NCI-H748 (cell line): ENCODE data around the gene TMEM131L.
A peak's percentile ranks its signal among the peaks of the same experiment; 100 is the strongest.
"Not testable (repeated sequence)": the region's sequence is repeated elsewhere in the genome, so short reads cannot be mapped to it uniquely, and the experiment has no call there.

Experiments used
- DNase-seq: peaks from one replicate; lab custom pipeline; 2025; ENCODE audit not compliant: unreplicated experiment; lab: John Stamatoyannopoulos, UW

Gene TMEM131L

DNA sequence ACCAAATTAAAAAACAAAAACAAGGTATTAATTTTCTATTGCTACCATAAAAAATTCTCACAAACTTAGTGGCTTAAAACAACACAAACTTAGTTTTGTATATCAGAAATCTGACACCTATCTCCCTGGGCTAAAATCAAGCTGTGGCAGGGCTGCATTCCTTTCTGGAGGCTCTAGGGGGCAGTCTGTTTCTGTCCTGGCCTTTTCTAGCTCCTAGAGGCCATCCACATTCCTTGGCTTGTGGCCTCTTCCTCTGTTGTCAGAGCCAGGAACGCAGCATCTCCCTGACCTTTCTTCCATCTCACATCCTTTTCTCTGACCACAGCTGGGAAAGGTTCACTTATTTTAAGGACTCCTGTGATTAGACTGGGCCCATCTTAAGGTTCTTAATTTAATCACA lies 179.0 kb downstream of the TMEM131L start:
- DNase-seq = no peak

DNA sequence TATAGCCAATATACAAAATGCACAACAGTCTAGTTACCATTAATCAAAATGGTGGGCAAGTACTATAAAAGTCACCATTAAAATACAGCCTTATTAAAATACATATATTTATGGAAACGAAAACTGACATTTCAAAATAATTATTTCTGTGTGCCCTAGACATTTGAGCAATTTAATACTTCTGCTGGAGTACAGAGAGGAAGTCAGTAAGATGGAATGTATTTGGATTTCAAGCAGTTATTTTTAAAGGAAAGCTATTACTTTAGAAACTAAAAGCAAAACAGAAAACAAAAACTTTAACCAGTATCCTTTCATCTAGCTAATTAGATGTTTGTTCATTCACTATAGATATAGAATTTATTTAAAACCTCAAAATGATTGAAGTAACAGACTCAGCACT lies 180.1 kb downstream of the TMEM131L start:
- DNase-seq = no peak

DNA sequence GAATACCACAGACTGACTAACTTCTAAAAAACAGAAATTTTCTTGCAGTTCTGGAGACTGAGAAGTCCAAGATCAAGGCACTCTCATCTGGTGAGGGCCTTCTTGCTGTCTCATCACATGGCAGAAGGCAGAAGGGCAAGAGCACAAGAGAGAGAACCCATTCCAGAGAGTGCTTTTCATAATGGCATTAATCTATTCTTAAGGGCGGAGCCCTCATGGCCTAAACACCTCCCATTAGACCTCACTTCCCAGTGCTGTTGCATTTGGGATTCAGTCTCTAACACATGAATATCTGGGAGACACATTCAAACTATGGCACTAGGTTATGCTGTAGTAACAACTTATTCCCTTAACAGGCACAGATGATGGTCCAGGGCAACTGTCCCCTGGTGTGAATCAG lies 180.8 kb downstream of the TMEM131L start:
- no peak for DNase-seq

DNA sequence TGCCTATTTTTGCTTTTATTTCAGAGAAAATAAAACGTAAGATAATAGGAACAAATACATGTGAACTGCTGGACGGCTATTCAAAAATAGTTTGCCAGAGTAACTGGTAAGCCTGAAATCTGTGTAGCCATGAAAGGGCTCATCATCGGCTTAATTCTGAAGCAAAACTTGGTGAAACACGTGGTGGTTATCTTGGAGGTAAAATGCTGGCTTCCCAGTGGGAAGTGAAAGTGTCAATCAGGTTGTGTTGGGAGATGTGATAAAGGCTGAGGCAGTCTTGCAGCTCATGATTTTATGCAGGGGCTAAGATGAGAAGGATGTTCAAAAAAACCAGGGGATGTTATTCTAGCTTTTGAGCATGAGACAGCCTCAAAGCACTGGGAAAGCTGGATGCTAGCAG lies 181.8 kb downstream of the TMEM131L start:
- DNase-seq = no peak

DNA sequence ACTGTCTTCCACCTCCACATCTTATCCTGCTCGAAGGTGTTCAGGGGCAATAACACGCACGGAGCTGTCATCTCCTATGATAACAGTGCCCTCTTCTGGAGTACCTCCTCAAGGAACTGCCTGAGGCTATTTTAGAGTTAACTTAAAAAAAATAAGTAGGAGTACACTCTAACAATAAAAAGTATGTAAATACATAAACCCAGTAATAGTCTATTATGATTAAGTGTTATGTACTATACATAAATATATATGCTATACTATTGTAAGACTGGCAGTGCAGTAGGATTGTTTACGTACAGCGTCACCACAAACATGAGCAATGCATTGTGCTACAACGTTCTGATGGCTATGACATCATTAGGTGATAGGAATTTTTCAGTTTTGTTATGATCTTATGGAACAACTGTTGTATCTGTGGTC lies 183.4 kb downstream of the TMEM131L start:
- no peak for DNase-seq

DNA sequence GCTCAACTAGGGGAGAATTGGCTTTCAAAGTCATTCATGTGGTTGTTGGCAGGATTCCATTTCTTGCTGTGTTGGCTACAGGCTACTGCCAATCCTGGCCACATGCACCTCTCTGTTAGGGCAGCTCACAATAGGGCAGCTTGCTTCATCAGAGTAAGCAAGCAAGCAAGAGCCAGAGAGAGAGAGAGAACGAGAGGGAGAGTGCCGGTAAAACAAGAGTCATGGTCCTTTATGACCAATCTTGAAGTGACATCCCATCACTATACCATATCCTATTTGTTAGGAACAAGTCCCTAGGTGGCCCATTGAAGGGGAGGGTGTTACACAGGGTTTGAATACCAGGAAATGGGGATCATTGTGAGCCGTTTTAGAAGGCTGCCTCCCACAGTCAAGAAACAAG lies 185.0 kb downstream of the TMEM131L start:
- no peak for DNase-seq

DNA sequence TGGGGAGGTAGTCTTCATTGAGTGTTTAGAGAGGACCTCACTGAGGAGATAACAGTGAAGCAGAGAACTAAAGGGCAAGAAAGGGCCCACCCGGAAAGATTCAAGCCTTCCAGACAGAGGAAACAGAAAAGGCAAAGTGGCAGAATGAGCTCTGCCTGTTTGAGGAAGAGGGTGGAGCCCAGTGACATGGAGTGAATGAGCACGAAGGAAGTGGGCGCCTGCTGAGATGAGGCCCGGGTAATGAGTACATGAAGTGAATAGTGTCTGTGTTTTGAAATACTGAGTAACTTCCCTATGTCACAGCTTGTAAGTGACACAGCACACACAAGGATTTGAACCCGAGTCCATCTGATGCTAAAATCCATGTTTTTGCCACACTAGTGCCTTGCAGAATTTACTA lies 185.4 kb downstream of the TMEM131L start:
- DNase-seq = no peak

DNA sequence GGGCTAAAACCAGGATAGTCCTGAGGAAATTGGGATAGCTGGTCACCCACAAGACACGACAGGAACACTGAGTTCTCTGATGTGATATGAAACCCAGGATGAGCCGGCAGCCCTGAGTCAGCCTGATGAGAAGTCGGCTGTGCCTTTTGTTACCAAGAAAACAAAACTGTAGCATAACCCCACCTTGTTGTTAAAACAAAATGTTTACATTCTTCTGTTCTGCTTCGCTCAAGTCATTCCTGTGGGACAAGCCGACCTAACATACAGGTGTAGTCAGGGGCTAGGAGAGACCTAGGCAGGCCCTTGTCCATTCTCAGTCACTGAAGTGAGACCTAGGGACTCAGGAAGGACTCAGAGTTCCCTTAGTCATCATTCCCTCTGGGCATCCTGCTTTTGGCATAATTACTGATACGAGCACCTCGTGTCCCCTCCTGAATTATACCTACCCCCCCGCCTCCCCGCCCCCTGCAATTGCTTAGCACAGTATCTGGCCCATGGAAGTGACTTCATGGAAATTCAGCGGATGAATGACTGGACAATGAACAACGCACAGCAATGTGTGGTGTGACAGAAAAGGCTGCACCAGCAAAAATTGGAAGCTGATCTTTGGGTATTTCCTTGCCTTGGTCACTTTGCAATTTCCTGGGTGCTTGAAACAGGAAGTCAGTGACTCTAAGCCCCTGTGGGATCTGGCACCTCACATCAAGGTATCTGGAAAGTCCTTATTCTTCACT lies 186.1 kb downstream of the TMEM131L start:
- DNase-seq = no peak

DNA sequence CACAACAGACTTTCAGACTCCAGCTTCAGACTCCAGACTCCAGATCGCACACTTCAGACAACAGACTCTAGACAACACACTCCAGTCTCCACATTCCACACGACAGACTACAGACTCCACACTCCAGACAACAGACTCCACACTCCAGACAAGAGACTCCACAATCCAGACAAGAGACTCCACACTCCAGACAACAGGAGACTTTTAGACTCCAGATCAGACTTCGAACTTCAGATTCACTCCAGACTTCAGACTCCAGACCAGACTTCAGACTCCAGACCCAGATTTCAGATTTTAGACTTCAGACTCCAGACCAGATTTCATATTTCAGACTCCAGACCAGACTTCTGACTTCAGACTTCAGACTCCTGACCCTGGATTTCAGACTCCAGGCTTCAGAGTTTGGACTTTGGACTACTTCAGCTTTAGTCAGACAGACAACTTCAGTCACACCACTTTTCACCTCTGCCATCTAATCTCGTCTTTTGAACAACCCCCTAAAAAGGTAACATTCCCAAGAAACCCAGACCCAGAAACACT lies 188.9 kb downstream of the TMEM131L start:
- no peak for DNase-seq

DNA sequence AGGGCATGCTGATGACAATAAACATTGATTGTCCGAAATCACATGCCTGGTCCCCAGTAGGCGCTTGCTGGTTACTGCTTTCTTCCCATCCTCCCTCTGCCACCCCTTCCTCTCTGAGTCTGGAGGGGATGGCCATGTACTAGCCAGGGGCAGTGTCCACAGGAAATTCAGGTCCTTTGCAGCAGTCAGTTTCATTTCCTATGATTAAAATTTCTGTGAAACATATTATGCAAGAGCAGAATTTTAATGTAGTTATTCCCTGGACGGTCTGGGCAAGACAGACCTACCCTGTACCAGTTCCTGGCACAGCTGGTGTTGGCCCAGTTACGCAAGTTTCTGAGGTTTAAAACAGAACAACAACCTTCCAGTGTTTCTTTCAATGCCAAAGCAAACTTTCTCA lies 189.8 kb downstream of the TMEM131L start:
- DNase-seq = no peak

DNA sequence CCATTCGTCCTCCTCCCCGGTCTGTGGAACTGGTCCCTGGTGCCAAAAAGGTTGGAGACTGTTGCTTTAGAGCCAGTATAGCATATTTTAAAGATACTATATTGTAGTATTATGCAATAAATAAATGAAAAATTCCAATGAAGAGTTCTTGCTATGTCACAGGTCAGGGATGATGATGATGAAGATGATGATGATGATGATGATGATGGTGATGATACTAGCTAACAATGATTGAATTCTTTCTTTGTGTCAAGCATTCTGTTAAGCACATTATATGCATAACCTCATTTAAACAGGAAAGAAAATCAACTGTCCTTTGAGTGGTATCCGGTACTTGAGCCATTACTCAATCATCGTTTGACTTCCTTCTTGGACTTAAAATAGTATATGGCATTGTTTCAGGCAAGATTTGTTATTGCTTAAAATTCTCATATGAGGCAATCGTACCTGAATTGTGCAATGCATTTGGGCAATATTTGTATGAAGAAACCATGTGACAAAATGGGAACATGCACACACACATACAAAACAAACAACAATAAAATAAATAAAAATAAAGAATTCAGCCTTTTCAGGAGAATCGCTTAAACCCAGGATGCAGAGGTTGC lies 195.2 kb downstream of the TMEM131L start:
- DNase-seq = no peak

DNA sequence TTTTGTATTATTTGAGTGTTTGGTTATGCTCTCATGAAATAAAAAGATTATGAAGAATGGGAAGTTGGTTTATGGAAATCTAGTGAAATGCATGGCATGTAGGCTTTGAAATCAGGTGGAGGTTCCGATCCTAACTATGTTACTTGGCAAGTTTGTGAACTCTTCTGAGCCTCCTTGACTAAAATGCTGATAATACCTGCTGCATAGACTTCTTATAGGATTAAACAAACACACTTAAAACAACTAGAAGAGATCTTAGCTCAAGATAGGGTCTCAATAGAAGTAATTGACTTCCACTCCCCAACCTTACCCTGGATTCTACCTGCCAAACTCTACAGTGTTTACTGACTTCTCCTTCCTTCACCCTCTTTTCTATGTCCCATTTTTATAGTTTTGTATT lies 195.7 kb downstream of the TMEM131L start:
- no peak for DNase-seq

DNA sequence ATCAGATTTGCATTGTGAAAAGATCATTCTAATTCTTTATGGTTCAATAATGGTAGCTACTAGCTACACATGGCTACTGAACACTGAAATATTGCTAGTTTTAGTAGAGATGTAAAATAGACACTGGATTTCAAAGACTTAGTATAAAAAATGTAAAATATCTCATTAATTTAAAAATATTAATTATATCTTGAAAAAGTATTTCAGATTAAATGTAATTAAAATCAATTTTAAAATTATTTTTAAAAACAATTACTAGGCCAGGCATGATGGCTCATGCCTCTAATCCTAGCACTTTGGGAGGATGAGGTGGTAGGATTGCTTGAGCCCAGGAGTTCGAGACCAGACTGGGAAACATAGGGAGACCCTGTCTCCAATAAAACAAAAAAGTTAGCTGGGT lies 197.5 kb downstream of the TMEM131L start:
- no peak for DNase-seq

DNA sequence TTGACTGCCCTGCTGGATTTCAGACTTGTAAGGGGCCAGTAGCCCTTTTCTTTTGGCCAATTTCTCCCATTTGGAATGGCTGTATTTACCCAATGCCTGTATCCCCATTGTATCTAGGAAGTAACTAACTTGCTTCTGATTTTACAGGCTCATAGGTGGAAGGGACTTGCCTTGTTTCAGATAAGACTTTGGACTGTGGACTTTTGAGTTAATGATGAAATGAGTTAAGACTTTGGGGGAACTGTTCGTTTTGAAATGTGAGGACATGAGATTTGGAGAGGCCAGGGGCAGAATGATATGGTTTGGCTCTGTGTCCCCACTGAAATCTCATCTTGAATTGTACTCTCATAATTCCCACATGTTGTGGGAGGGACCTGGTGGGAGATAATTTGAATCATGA lies 200.3 kb downstream of the TMEM131L start:
- DNase-seq = not testable (repeated sequence)

DNA sequence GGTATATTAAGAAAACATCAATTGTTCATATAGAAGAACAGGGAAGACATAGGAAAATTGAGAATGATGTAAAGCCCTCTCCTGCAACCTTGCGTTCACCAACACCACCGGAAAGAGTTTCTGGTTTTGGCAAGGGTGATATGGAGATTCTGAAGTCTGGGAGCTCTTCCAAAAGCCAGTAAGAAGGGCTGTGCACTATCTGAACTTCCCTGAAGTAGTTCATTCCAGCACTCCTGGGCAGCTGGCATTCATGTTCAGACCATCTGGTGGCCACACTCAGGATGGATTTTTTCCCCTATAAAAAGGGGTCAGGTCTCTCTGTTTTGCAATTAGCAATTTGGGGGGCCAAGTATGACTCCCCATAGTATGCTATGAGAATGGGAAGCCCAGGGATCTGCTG lies 202.5 kb downstream of the TMEM131L start:
- DNase-seq = no peak

DNA sequence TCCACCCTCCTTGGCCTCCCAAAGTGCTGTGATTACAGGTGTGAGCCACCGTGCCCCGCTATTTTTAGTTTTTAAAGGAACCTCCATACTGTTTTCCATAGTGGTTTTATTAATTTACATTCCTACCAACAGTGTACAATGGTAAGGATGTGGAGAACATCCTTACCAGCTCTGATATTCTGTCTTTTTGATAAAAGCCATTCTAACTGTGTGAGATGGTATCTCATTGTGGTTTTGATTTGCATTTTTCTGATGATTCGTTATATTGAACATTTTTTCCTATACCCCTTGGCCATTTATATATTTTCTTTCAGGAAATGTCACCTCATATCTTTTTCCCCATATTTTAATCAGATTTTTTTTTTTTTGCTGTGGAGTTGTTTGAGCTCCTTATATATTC lies 203.7 kb downstream of the TMEM131L start:
- DNase-seq = no peak

DNA sequence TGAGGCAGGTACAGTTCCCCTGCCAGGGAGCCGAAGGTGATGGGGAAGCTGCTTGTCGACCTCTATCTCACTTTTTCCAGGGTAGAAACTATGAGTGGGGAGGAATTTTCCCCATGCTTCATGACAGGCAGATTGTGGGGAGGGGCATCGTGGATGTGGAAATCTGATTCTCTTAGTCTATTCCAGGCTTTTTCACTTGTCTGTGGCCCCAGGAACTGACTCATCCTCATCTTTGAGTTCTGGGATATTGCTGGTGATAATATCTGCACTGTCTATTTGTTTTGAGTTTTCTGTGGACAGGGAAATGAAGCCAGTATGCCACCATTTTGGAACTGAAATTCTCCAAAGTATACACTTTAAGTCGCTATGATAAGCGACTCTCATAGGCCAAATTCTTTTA lies 210.3 kb downstream of the TMEM131L start:
- no peak for DNase-seq

DNA sequence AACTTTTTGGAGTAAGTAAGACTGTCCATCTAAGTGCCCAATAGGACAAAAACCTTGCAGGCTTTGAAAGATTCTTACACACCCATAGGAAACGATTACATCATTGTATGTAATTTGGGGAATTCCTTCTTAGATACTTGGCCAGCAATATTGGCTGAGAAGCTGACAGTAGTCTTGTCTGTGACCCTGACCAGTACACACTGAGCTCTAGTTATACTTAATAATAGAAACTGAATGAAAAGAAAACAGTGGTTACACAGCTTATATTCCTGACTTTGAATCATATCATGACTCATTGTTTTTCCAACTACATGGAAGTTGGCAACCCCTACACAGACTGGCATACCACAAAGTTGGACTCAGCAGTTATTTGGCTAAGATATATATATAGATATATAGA lies 210.8 kb downstream of the TMEM131L start:
- DNase-seq = no peak

DNA sequence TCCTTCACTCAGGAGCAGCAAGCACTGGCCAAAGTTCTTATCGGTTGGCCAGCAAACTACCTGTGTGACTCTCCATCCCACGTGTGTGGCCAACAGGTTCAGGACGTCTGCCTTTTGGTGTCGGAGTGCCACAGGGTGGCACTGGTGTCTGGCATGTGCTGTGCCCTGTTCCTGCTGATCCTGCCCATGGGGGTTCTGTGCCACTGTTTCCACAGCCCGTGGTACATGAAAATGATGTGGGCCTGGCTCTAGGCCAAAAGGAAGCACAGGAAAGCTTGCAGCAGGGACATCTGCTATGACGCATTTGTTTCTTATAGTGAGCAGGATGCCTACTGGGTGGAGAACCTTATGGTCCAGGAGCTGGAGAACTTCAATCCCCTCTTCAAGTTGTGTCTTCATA lies 213.3 kb downstream of the TMEM131L start:
- DNase-seq = no peak

DNA sequence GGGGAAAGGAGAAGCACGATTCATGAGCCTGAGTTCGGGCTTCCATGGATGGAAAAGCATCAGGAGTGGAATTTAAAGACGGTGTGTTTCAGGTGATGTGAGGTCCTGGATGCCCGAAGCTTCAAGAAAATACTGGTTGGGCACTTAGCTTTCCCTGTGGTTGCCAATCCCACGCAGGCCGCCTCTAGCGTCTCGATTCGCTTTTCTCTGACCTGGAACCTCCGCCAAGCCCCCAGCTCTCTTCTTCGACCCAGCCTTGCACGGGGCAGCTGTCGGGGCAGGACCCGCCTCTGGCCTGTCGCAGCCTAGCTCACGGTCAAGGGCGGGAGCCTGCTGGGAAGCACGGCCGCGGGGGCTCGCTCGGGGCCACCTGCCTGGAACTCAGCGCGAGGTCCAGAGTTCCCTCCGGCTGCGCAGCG lies 217.6 kb downstream of the TMEM131L start:
- DNase-seq = no peak

DNA sequence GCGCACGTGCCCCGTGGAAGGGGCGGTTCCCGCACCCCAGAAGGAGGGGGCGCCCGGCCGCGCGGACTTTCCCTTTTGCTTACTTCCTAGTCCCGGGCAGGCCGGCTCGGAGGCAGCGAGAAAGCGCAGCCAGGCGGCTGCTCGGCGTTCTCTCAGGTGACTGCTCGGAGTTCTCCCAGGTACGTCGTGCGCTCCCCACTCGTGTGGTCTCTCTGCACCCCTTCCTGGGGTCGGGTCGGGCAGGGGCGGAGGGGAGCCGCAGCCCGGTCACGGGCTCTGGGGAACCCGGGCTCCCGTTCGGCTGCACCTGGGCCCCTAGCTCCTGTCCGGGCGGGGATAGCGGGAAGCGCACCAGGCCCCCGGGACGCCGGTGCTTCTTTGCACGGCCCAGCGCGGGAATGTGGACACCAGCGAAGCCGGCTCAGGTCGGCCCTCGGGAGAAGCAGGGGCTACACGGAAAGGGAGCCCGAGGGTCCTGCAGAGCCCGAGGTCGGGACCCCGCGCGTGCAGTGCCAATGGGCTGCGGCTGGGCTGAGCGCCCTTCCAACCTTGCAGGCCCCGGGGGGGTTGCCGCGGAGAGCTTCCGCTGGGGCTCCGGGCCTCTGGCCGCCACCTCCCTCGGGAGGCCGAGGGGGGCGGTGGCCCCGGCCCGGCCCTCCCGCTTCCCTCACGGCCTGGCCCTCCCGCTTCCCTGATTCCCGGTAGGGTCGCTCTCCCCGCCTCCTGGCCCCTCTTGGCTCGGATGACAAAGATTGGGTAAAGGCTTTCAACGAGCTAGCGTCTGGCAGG lies 218.2 kb downstream of the TMEM131L start, which contains the start of gene TLR2:
TLR2 (plus strand) TSS at position 99 of the 789 bp plus-strand sequence. CDS start 18,628 bp downstream, outside the sequence.
- DNase-seq = peak; percentile 26

DNA sequence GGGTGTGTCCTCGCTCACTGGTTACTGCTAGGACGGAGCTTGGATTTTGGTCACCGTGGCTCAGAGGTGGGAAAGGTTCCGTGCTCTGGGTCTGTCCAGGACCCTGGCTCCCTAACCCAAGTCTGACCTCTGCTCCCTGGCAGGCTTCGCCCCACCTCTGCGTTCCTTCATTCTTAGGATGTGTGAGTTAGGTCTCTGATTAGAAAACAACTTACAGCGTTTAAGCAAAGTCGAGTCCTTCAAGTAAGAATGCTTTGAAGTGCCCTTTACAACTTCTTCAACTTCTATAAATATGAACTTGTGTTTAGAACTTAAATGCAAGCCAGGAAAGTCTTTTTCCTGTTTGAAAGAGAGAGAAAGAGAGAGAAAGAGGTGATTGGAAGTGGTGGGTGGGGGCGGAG lies 218.8 kb downstream of the TMEM131L start:
- DNase-seq = no peak
